HS-27A (cell line): Measurements from ENCODE around the gene FOXD3.
A peak's percentile ranks its signal among the peaks of the same experiment; 100 is the strongest.
"Not testable (repeated sequence)": the region's sequence is repeated elsewhere in the genome, so short reads cannot be mapped to it uniquely, and the experiment has no call there.

ENCODE experiments used
- DNase-seq: peaks from one replicate; pipeline ENCODE4 v3.0.0-alpha.2; 2012; ENCODE audit warnings: low read depth, missing footprints

FOXD3 gene

DNA sequence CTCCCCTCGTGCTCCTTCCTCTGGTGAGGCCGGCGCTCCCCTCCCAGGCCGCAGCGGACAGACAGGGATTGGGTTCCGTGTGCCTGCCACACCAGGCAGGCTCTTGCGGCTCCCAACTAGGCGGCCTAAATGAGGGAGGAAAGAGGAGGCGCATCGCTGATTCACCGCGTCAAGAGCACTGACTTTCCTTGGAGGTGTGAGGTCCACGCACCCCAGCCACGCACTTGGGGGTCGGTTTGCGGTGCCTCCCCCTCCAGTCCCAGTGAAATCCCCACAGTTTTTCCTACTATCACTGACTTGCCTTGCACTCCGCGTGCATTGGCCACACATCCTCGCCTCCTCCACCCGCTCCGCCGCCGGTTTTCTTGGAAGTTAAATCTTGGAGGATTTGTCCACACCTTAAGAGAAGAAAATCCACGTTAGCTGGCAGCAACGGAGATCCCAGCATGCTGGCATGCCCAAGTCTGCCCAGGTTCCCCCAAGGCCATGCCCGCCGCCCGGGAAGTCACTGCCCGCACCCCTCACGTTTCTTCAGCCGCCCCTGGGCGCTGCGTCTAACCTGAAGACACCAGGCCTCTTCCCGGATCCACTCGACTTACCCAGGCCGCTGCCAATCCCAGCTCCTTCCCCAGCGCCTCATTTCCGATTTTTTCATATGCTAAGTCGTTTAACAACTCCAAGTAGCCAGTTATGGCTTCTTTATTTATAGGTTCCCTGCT lies 1.1 kb upstream of the FOXD3 start:
- DNase-seq, result no peak

GRCh38 chr1:63321785-63322113 lies 618 bp upstream of the FOXD3 start:
- no peak for DNase-seq

GRCh38 chr1:63322944-63323864 lies 837 bp downstream of the FOXD3 start:
- no peak for DNase-seq

DNA sequence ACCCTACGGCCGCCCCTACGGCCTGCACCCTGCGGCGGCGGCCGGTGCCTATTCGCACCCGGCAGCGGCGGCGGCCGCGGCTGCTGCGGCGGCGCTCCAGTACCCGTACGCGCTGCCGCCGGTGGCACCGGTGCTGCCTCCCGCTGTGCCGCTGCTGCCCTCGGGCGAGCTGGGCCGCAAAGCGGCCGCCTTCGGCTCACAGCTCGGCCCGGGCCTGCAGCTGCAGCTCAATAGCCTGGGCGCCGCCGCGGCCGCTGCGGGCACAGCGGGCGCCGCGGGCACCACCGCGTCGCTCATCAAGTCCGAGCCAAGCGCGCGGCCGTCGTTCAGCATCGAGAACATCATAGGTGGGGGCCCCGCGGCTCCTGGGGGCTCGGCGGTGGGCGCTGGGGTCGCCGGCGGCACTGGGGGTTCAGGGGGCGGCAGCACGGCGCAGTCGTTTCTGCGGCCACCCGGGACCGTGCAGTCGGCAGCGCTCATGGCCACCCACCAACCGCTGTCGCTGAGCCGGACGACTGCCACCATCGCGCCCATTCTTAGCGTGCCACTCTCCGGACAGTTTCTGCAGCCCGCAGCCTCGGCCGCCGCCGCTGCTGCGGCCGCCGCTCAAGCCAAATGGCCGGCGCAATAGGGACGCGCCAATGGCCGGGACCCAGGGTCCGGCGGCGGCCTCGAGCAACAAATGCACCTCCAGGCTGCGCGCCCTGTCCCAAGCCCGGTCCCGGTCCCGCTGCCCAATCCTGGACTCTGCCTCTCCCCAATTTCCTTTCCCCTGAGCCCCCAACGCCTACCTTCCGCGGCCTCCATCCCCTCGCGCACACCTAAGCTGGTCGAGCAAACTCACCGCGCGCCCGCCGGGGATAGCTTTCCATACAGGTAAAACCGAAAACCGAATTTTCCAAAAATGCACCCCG lies 1.8 kb downstream of the FOXD3 start:
- no peak for DNase-seq

GRCh38 chr1:63324779-63325119 lies 2.4 kb downstream of the FOXD3 start:
- DNase-seq, result no peak

DNA sequence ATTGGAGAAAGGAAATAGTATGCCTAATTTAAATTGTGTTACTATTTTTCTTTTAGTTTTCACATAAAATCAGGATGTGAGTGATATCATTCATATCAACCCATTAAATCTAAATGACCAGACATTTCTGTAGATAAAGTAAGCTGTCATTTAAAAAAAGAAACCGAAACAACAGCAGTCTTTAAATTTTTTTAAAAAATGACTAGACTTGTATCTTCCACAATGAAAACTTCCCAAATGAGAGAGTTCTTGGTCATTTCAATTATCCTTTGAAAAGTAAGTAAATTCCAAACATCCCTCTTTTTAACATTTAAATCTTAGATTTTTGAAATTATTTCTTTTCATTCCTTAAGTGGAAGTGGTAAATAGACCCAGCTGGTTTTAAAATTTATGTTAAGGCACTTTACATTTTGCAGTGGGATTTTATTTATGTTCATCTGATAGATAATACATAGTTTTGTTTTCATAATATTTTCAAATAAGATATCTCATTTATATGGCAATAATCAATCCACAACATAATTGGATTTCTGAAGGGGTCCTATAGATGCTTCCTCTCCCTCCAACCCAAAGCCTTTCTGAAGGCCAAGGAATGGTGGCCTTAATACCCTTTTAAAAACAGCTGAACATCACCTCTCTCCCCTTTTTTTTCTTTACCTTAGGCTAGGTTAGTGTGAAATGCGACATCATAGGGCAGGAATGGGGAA lies 3.1 kb downstream of the FOXD3 start:
- no peak for DNase-seq

DNA sequence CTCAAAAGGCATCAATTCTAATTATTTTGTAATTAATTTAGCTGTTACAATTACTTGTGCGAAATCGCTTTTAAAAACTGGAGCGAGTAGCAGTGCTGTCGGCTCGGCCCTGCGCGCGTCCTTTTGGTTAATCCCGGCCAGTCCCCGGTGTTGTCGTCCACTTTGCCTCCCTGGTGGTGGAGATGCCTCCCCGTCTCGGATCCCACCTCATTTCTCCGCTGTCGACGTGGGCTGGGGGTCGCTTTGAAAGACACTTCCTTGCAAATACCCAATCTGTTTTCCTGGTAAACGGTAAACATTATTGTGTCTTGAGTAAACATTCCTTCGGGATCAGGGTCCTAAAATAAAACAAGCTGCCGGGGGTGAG lies 3.7 kb downstream of the FOXD3 start:
- no peak for DNase-seq

GRCh38 chr1:63326473-63327380 lies 4.4 kb downstream of the FOXD3 start:
- DNase-seq, result no peak

DNA sequence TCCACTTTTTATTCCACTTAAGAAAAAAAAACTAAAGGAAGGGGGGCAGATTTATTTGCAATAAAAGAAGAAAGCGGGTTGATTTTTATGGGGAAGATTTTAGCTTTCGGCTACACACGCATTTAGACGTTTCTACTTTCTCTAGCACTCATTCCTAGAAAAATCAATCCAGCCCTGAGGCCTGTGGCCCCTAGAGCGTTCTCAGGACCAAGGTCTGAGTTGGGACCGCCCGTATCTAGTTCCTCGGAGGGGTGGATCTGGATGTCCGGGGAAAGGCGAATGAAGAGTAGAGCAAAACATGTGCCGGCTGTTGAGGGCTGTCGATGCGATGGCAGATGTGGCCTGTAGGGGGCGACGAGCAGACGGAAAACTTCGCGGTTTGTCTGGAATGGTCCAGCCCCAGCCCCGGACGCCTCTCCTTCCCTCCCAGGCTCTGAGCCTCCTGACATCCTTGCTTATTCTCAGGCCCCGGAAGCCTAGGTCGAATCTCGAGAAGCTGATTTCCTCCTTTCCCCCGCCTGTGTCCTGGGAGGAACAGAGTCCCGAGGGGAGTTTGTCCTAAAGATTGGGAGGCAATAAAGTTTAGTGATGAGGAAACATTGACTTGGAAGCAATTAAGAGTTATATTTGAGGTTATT lies 5.2 kb downstream of the FOXD3 start:
- peak; percentile 20 for DNase-seq

DNA sequence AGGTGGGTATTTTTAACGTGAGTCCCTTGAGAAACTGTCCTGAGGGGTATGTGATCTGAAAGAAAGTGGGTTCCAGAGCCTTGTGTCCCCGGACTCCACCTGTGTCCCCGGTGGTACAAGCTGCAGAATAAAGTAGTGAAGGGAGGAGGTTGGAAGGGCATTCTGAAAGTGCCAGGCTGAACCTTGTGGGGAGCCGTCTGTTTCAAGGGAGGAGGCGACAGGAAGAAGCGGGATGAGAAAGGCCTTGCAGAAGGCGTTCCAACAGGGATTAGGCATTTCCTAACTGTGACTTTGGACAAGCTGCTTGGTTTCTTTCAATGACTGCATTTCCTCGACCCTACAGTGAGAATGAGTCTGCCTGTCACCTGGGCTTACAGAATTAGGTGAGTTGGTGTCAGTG lies 5.8 kb downstream of the FOXD3 start:
- DNase-seq, result no peak

GRCh38 chr1:63328781-63329180 lies 6.4 kb downstream of the FOXD3 start:
- no peak for DNase-seq

- DNase-seq, result no peak
Measured at GRCh38 chr1:63329621-63330330, 7.4 kb downstream of the FOXD3 start.

GRCh38 chr1:63330331-63330916 lies 8.1 kb downstream of the FOXD3 start:
- no peak for DNase-seq

- no peak for DNase-seq
Measured at GRCh38 chr1:63342402-63342801, 20.0 kb downstream of the FOXD3 start.

DNA sequence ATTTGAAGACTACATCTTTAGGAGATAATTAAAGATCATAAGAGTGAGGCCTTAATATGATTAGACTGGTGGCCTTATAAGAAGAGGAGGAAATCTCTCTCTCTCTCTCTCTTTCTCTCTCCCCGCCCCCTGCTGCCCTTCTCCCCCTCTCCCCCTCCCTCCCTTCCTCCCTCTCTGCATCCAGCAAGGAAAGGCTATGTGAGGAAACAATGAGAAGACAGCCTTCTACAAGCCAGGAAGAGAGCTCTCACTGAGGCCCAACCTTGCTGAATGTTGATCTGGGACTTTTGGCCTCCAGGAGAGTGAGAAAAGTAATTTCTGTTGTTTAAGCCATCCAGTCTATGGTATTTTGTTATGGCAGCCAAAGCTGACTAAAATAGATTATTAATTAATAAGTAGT lies 21.6 kb downstream of the FOXD3 start:
- DNase-seq, result no peak

DNA sequence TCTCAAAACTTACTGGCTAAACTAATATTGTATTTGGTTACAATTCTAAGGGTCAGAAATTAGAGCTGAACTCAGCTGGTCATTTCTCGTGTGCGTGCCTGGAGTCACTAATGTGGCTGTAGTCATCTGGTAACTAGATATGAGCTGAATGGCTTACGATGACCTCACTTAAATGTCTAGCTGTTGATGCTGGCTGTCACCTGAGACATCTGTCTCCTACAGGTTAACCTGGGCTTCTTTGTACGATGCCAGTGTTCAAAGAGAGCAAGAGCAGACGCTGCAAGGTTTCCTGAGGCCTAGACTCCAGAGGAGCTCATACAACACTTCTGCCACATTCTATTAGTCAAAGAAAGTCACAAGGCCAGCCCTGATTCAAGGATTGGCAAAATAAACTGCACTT lies 28.0 kb downstream of the FOXD3 start:
- DNase-seq, result no peak

DNA sequence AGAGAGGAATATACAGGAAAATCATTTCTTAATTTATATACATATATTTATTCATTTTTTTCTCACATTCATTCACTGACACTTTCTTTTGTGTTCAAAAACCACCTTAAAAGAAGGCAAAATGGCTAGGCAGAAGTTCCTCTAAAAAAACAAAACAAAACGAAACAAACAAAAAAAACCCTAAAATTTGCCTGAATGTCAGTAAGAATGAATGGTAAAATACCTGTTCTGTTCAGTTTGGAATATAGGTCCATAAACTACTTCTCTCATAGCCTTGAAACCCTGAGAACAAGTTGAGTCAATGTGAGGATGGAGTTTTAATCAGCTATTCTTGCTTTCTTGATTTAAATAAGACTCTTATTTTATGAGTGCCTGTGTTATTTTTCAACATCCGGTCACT lies 30.4 kb downstream of the FOXD3 start:
- no peak for DNase-seq

GRCh38 chr1:63356234-63356633 lies 33.9 kb downstream of the FOXD3 start:
- not testable (repeated sequence) for DNase-seq

GRCh38 chr1:63359561-63359960 lies 37.2 kb downstream of the FOXD3 start:
- no peak for DNase-seq
